ENCODE results near the gene SNX15. TPM values are rescaled to one million over a fixed set of nuclear protein-coding genes. Genes with fewer than 3 reads are reported as not detected.

Gene SNX15
- total and polyA plus RNA-seq, 2 experiments from 2014 or later = 12.9 to 27.3 TPM

DNA sequence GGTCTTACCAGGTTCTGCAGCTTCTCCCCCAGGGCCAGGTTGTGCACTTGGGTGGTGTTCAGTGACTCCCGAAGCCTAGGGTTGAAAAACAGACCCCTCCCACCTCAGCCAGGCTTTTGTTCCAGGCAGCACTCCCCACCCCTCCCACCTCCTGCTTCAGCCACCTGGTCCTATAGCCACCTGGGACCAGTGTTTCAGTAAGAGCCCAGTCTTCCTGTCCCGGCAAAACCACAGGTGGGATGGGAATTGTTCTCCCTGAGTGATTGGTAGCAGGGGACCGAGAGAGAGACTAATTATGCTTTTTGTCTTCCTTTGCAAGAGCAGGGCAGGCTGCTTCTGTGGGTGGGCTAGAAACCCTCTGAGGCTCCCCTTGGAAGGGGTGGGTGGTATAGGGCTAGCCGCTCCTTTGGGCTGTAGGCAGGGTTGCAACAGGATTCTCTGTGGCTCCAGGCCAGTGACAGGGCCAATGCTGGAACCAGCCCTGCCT is 39.6 kb downstream of the SNX15 start:
- H3K4me2 ChIP-seq = no peak overlapping the region

DNA sequence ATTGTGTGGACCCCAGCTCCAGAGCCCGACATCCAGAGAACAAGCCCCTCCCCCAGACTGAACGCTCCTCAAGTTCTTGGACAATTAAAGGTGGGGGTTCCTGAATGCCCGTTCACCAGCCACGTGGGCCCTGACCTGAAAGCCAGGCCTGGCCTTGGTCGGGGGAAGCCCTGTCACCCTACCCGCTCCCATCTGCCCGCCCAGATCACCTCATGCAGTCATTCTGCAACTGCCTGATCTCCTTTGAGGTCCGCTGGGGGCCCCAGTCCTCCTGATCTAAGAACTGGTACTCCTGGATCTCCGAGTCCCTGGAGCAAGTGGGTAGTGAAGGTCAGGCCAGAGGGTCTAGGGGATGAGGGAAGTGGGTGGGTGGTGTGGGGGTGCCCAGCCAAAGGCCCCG is 40.2 kb downstream of the SNX15 start:
- Histone ChIP-seq H3K79me2 (no peaks in the 10 kb centered on the region), H3K9me2 (replicated peaks; ENCODE audit: insufficient read depth) (no peaks in the 10 kb centered on the region), H2AFZ (no peak overlapping the region), H4K20me1 (ENCODE audit: insufficient read depth, poor library complexity, severe bottlenecking) (no peaks in the 10 kb centered on the region), H3K27ac (no peak overlapping the region), H3K36me3 (replicated peaks; ENCODE audit: insufficient read depth, low read depth) (no peaks in the 10 kb centered on the region), H3K4me1 (ENCODE audit: insufficient read depth) (no peaks in the 10 kb centered on the region), H3K9me3 (ENCODE audit: low read depth) (no peaks in the 10 kb centered on the region), H3K4me2 (no peak overlapping the region), H3K27me3 (no peaks in the 10 kb centered on the region), H3K4me3 (no peak overlapping the region)
- no peak for DNase-seq (ENCODE audit: low spot score)
- no peak for TF ChIP-seq EZH2 (IDR thresholded peaks at IDR 0.05; ENCODE audit: borderline replicate concordance)
- TF ChIP-seq, protein P1, sequence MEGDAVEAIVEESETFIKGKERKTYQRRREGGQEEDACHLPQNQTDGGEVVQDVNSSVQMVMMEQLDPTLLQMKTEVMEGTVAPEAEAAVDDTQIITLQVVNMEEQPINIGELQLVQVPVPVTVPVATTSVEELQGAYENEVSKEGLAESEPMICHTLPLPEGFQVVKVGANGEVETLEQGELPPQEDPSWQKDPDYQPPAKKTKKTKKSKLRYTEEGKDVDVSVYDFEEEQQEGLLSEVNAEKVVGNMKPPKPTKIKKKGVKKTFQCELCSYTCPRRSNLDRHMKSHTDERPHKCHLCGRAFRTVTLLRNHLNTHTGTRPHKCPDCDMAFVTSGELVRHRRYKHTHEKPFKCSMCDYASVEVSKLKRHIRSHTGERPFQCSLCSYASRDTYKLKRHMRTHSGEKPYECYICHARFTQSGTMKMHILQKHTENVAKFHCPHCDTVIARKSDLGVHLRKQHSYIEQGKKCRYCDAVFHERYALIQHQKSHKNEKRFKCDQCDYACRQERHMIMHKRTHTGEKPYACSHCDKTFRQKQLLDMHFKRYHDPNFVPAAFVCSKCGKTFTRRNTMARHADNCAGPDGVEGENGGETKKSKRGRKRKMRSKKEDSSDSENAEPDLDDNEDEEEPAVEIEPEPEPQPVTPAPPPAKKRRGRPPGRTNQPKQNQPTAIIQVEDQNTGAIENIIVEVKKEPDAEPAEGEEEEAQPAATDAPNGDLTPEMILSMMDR (IDR thresholded peaks at IDR 0.05; ENCODE audit: poor library complexity) = no peak
- TF ChIP-seq EZH2phosphoT487 (IDR thresholded peaks at IDR 0.05; ENCODE audit: low read depth, severe bottlenecking, unreplicated experiment) = no peak
- 84% methylated on average over 10 of the region's 10 CpGs for WGBS (ENCODE audit: low lambda C conversion rate, missing lambda C conversion rate)

More for the DNA sequence above, 39.6 kb downstream of the SNX15 start:
- Histone ChIP-seq H3K27me3 (no peaks in the 10 kb centered on the region), H3K4me1 (ENCODE audit: insufficient read depth) (no peaks in the 10 kb centered on the region), H3K36me3 (replicated peaks; ENCODE audit: insufficient read depth, low read depth) (no peaks in the 10 kb centered on the region), H2AFZ (no peak overlapping the region), H4K20me1 (ENCODE audit: insufficient read depth, poor library complexity, severe bottlenecking) (no peaks in the 10 kb centered on the region), H3K4me3 (no peak overlapping the region), H3K9me3 (ENCODE audit: low read depth) (no peaks in the 10 kb centered on the region), H3K27ac (no peak overlapping the region), H3K79me2 (no peaks in the 10 kb centered on the region), H3K9me2 (replicated peaks; ENCODE audit: insufficient read depth) (no peaks in the 10 kb centered on the region)
- no peak for DNase-seq (ENCODE audit: low spot score)
- TF ChIP-seq EZH2phosphoT487 (IDR thresholded peaks at IDR 0.05; ENCODE audit: low read depth, severe bottlenecking, unreplicated experiment) = no peak
- TF ChIP-seq, protein P1 (IDR thresholded peaks at IDR 0.05; ENCODE audit: poor library complexity) = no peak
- no peak for TF ChIP-seq EZH2 (IDR thresholded peaks at IDR 0.05; ENCODE audit: borderline replicate concordance)
- WGBS (ENCODE audit: low lambda C conversion rate, missing lambda C conversion rate) = 65% methylated on average over 4 of the region's 4 CpGs

DNA sequence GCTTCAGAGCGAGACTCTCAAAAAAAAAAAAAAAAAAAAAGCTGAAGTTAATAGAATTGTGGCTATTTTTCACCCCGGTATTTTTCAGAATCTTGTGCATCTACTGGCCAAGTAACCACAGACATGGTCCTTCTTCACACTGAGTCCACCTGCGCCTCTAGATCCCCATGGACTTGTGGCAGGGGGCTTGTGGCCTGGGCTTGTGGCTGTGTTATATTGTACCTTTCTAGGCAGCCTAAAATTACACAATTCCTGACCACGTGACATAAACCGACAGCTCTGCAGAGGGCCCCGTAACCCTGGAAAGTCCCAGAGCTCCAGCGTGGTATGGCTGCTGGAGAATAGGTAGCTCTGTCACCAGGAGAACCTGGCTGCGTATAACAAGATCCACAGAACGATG is 42.0 kb downstream of the SNX15 start:
- 74% methylated on average over 9 of the region's 9 CpGs for WGBS (ENCODE audit: low lambda C conversion rate, missing lambda C conversion rate)
- no peak overlapping the region for H2AFZ ChIP-seq
- no peak for DNase-seq (ENCODE audit: low spot score)

More for the DNA sequence above, 42.0 kb downstream of the SNX15 start:
- Histone ChIP-seq H3K36me3 (replicated peaks; ENCODE audit: insufficient read depth, low read depth) (no peaks in the 10 kb centered on the region), H3K79me2 (no peaks in the 10 kb centered on the region), H3K4me1 (ENCODE audit: insufficient read depth) (no peaks in the 10 kb centered on the region), H3K9me2 (replicated peaks; ENCODE audit: insufficient read depth) (no peaks in the 10 kb centered on the region), H3K9me3 (ENCODE audit: low read depth) (no peaks in the 10 kb centered on the region), H3K27ac (no peak overlapping the region), H4K20me1 (ENCODE audit: insufficient read depth, poor library complexity, severe bottlenecking) (no peaks in the 10 kb centered on the region), H3K4me2 (no peak overlapping the region), H3K4me3 (no peak overlapping the region), H3K27me3 (no peaks in the 10 kb centered on the region)
- TF ChIP-seq, protein P1 (IDR thresholded peaks at IDR 0.05; ENCODE audit: poor library complexity) = no peak
- TF ChIP-seq EZH2phosphoT487 (IDR thresholded peaks at IDR 0.05; ENCODE audit: low read depth, severe bottlenecking, unreplicated experiment) = no peak
- no peak for TF ChIP-seq EZH2 (IDR thresholded peaks at IDR 0.05; ENCODE audit: borderline replicate concordance)

Measured in hepatocyte (in vitro differentiated cells).